ENCODE measurements around the gene SLC12A4. TPM values are rescaled to one million over a fixed set of nuclear protein-coding genes. Genes with fewer than 3 reads are reported as not detected.

SLC12A4 gene
- total RNA-seq, 1 donor = 79.3 TPM

DNA sequence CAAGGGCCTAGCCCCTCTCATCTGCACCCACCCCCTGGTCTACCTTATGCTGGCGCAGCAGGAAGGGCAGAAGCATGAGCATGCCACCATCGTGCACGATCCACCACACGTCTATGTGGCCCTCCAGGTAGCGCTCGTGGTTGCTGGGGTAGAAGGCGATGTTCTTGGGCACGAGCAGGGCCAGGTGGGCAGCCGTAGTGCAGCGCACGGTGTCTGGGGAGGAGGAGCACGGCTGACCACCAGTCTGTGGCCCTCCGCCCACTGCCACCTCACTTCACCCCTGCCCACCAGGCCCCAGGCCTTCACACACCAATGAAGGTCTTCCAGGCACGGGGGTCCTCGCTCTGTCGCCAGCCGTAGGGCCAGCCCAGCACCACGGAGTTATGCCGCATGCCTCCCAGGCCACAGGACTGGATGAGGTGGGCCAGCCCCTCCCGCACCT is 22.3 kb downstream of the SLC12A4 start:
- TF ChIP-seq, protein P1, sequence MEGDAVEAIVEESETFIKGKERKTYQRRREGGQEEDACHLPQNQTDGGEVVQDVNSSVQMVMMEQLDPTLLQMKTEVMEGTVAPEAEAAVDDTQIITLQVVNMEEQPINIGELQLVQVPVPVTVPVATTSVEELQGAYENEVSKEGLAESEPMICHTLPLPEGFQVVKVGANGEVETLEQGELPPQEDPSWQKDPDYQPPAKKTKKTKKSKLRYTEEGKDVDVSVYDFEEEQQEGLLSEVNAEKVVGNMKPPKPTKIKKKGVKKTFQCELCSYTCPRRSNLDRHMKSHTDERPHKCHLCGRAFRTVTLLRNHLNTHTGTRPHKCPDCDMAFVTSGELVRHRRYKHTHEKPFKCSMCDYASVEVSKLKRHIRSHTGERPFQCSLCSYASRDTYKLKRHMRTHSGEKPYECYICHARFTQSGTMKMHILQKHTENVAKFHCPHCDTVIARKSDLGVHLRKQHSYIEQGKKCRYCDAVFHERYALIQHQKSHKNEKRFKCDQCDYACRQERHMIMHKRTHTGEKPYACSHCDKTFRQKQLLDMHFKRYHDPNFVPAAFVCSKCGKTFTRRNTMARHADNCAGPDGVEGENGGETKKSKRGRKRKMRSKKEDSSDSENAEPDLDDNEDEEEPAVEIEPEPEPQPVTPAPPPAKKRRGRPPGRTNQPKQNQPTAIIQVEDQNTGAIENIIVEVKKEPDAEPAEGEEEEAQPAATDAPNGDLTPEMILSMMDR (IDR thresholded peaks at IDR 0.05; ENCODE audit: extremely low read depth, low read depth, low read length) = no peak
- H2AFZ ChIP-seq (ENCODE audit: low read length) = no peak overlapping the region
- H3K4me3 ChIP-seq (ENCODE audit: insufficient read depth, low read length) = no peak overlapping the region
- H3K4me1 ChIP-seq (ENCODE audit: insufficient read depth, low read length) = no peaks in the 10 kb centered on the region
- peaks cover 10% of the 10 kb centered on the region for H3K79me2 ChIP-seq (ENCODE audit: insufficient read depth, low read length)
- H4K20me1 ChIP-seq (ENCODE audit: insufficient read depth, low read length) = peaks cover 52% of the 10 kb centered on the region
- DNase-seq (ENCODE audit: insufficient read length, low spot score, missing footprints) = no peak
- H3K4me2 ChIP-seq (ENCODE audit: insufficient read depth, low read length) = no peak overlapping the region
- H3K27me3 ChIP-seq (ENCODE audit: insufficient read depth, low read length) = no peaks in the 10 kb centered on the region
- peaks cover 92% of the 10 kb centered on the region for H3K36me3 ChIP-seq (ENCODE audit: insufficient read depth, low read length)
- no peaks in the 10 kb centered on the region for H3K9me3 ChIP-seq (ENCODE audit: low read depth, low read length)
- no peak overlapping the region for H3K27ac ChIP-seq (ENCODE audit: low read depth, low read length)

GRCh38 chr16:67945392-67945933 is 23.0 kb downstream of the SLC12A4 start:
- Histone ChIP-seq H3K4me3 (ENCODE audit: insufficient read depth, low read length) (no peak overlapping the region), H3K9me3 (ENCODE audit: low read depth, low read length) (no peaks in the 10 kb centered on the region), H3K27me3 (ENCODE audit: insufficient read depth, low read length) (no peaks in the 10 kb centered on the region), H3K27ac (ENCODE audit: low read depth, low read length) (no peak overlapping the region), H3K4me1 (ENCODE audit: insufficient read depth, low read length) (no peaks in the 10 kb centered on the region), H2AFZ (ENCODE audit: low read length) (no peak overlapping the region), H3K36me3 (ENCODE audit: insufficient read depth, low read length) (peaks cover 92% of the 10 kb centered on the region), H3K4me2 (ENCODE audit: insufficient read depth, low read length) (no peak overlapping the region), H3K79me2 (ENCODE audit: insufficient read depth, low read length) (peaks cover 8% of the 10 kb centered on the region), H4K20me1 (ENCODE audit: insufficient read depth, low read length) (peaks cover 50% of the 10 kb centered on the region)
- DNase-seq (ENCODE audit: insufficient read length, low spot score, missing footprints) = no peak
- TF ChIP-seq, protein P1 (IDR thresholded peaks at IDR 0.05; ENCODE audit: extremely low read depth, low read depth, low read length) = no peak

DNA sequence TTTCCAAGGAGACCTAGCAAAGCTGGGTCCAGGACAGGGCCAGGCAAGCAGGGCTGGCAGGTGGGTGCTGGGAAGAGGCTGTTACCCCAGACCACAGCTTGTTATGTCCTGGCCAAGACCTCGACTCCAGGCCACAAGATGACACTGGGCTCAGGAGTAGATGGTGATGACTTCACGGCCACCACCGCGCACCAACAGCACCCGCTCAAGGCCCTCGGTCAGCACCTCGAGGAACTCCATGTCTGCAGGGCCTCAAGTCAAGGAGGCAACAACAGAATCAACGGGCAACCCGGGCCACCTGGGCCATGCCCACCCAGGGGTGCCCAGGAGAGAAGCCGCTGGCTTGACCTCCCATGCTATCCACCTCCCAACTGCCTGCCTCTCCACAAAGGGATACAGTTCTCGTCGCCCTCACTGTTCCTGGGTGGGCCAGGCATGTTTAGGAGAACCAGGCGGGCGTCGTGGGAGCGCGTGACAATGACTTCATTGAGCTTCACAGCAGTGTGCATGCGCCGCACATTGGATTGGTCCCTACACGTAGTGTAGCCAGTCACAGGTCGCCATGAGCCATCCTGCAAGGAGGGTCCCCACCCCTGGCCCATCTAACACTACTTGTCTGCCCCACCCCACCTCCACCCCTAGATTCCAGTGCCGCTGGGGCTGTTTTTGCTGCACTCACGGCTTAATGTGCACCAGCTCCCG is 23.6 kb downstream of the SLC12A4 start:
- Histone ChIP-seq H3K79me2 (ENCODE audit: insufficient read depth, low read length) (peaks cover 14% of the 10 kb centered on the region), H3K4me1 (ENCODE audit: insufficient read depth, low read length) (no peaks in the 10 kb centered on the region), H3K4me3 (ENCODE audit: insufficient read depth, low read length) (no peak overlapping the region), H3K9me3 (ENCODE audit: low read depth, low read length) (no peaks in the 10 kb centered on the region), H2AFZ (ENCODE audit: low read length) (no peak overlapping the region), H3K36me3 (ENCODE audit: insufficient read depth, low read length) (peaks cover 92% of the 10 kb centered on the region), H3K27ac (ENCODE audit: low read depth, low read length) (peak overlapping the region; percentile 27), H3K4me2 (ENCODE audit: insufficient read depth, low read length) (no peak overlapping the region), H4K20me1 (ENCODE audit: insufficient read depth, low read length) (peaks cover 51% of the 10 kb centered on the region), H3K27me3 (ENCODE audit: insufficient read depth, low read length) (no peaks in the 10 kb centered on the region)
- DNase-seq (ENCODE audit: insufficient read length, low spot score, missing footprints) = no peak
- TF ChIP-seq, protein P1 (IDR thresholded peaks at IDR 0.05; ENCODE audit: extremely low read depth, low read depth, low read length) = no peak

Measured in osteoblast (primary cell).